ENCODE measurements around the gene IFITM2.
"Not testable (repeated sequence)": the region's sequence is repeated elsewhere in the genome, so short reads cannot be mapped to it uniquely, and the experiment has no call there.

IFITM2 gene

GRCh38 chr11:325796-326591 lies 18.4 kb downstream of the IFITM2 start:
- DNase-seq (ENCODE audit: low read depth), result no peak

- no peak for DNase-seq (ENCODE audit: low read depth)
These were observed 18.9 kb downstream of the IFITM2 start for GRCh38 chr11:326592-326841.

- DNase-seq (ENCODE audit: low read depth), result no peak
These were observed 19.4 kb downstream of the IFITM2 start for GRCh38 chr11:326842-327580.

GRCh38 chr11:327581-327923 lies 19.9 kb downstream of the IFITM2 start:
- no peak for DNase-seq (ENCODE audit: low read depth)

- no peak for DNase-seq (ENCODE audit: low read depth)
These were observed 20.4 kb downstream of the IFITM2 start for GRCh38 chr11:328012-328411.

- DNase-seq (ENCODE audit: low read depth), result not testable (repeated sequence)
These were observed 21.0 kb downstream of the IFITM2 start for GRCh38 chr11:328516-329100.

- no peak for DNase-seq (ENCODE audit: low read depth)
These were observed 22.3 kb downstream of the IFITM2 start for GRCh38 chr11:329886-330253.

GRCh38 chr11:330307-330693 lies 22.7 kb downstream of the IFITM2 start:
- no peak for DNase-seq (ENCODE audit: low read depth)

GRCh38 chr11:330694-331357 lies 23.2 kb downstream of the IFITM2 start:
- DNase-seq (ENCODE audit: low read depth), result no peak

GRCh38 chr11:331358-332060 lies 23.9 kb downstream of the IFITM2 start:
- no peak for DNase-seq (ENCODE audit: low read depth)

- DNase-seq (ENCODE audit: low read depth), result no peak
These were observed 25.2 kb downstream of the IFITM2 start for GRCh38 chr11:332651-333480.

- not testable (repeated sequence) for DNase-seq (ENCODE audit: low read depth)
These were observed 26.1 kb downstream of the IFITM2 start for GRCh38 chr11:333616-334263.

- no peak for DNase-seq (ENCODE audit: low read depth)
These were observed 26.8 kb downstream of the IFITM2 start for GRCh38 chr11:334264-334994.

GRCh38 chr11:335779-336658 lies 28.4 kb downstream of the IFITM2 start:
- no peak for DNase-seq (ENCODE audit: low read depth)

GRCh38 chr11:336659-337198 lies 29.1 kb downstream of the IFITM2 start:
- DNase-seq (ENCODE audit: low read depth), result no peak

- DNase-seq (ENCODE audit: low read depth), result no peak
These were observed 30.1 kb downstream of the IFITM2 start for GRCh38 chr11:337711-338110.

GRCh38 chr11:339963-340362 lies 32.3 kb downstream of the IFITM2 start:
- DNase-seq (ENCODE audit: low read depth), result no peak

GRCh38 chr11:340539-341512 lies 33.2 kb downstream of the IFITM2 start:
- no peak for DNase-seq (ENCODE audit: low read depth)

All from activated T-cell treated with anti-CD3 and anti-CD28 coated beads for 24 hours (primary cell).